Sciatic nerve (tissue), 2 donors: Measurements from ENCODE around the gene CABLES1. TPM values are rescaled to one million over a fixed set of nuclear protein-coding genes. Genes with fewer than 3 reads are reported as not detected.
A peak's percentile ranks its signal among the peaks of the same experiment; 100 is the strongest.
"Not testable (repeated sequence)": the region's sequence is repeated elsewhere in the genome, so short reads cannot be mapped to it uniquely, and the experiment has no call there.

Experiments
- ATAC-seq: fragments of 200-7000 bp; cut with Tn5 transposase; one replicate; pipeline ENCODE4 v1.9.1; 2020; ENCODE audit warnings: mild to moderate bottlenecking, moderate library complexity
- DNase-seq: peaks from one replicate; pipeline ENCODE4 v3.0.0-alpha.2; 2020; ENCODE audit warnings: low spot score
- intact Hi-C: fragments of 100-400 bp; cut with DNase I; formaldehyde crosslinking; loops from one replicate; pipeline ENCODE4 v1.14.2; 2022
- total RNA-seq: library from RNA; stranded (reverse); fragmentation: NEBNext Ultra II Directional; extraction: Animal tissue kit (Norgen Biotek cat#: 25700); gene quantifications from one replicate; pipeline ENCODE4 v1.2.1, GENCODE V29; 2021
- donor health status: DM: no; HTN: no; CAD: no.
- donor health status: DM: no; HTN: no; CAD: no.

CABLES1 gene
- total RNA-seq, 1 donor from 2014 or later, result 18.5 TPM

DNA sequence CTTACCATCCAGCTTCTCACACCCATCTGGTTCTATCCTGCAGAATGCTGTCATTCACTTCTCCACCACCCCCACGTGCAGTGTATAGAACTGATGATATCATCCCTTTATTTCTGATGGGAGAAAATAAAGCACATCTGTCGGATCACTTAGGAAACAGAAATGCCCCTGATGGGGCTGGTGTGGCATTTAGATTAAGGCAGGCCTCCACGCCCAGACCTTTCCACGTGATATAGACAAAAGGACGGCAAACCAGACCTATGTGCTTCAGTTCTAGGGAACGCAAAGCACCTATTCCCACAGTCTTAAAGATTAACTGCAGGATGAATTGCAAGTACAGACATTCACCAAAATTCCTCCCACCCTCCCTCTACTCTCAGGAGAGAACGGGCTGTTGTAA, 27.6 kb upstream of the CABLES1 start:
- intact Hi-C loops, result no loop called here
- peak; percentile 3 for DNase-seq
- ATAC-seq, result no peak

GRCh38 chr18:23108496-23108895, 26.8 kb upstream of the CABLES1 start:
- intact Hi-C loops, result no loop called here
- no peak for DNase-seq
- ATAC-seq, result no peak

DNA sequence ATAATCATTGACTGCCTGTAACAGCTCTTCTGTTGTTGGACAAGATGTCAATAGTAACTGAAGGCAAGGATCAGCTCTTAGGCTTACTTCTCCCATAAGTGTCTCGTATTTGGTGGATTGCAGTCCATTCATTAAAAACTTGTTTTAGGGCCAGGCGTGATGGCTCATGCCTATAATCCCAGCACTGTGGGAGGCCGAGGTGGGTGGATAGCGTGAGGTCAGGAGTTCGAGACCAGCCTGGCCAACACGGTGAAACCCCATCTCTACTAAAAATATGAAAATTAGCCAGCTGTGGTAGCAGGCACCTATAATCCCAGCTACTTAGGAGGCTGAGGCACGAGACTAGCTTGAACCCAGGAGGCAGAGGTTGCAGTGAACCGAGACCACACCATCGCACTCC, 26.1 kb upstream of the CABLES1 start:
- ATAC-seq, intact Hi-C loops: not testable (repeated sequence)

DNA sequence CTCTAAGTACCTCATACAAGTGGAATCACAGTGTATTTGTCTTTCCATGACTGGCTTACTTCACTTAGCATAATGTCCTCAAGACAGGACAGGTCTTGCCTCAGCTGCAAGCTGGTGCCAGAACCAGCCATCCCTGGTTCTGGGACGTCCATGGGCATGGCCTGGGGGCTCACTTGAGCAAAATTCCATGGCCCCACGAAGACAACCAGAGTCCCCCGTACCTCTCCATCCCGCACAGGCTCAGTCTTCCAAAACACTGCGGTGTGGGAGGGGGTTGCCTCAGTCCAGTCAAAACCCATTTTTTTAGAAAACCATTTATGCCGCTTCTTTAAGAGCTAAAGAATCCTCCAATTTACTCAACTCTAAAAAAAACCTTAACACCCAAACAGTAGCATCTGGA, 21.7 kb upstream of the CABLES1 start:
- intact Hi-C loops, result no loop called here
- ATAC-seq (no peak), DNase-seq (no peak)

More for the DNA sequence above, 26.1 kb upstream of the CABLES1 start:
- DNase-seq, result not testable (repeated sequence)

GRCh38 chr18:23114171-23114881, 21.0 kb upstream of the CABLES1 start:
- DNase-seq, result no peak
- intact Hi-C loops, result no loop called here
- peak; percentile 29 for ATAC-seq

GRCh38 chr18:23114911-23115310, 20.4 kb upstream of the CABLES1 start:
- DNase-seq (no peak), ATAC-seq (peak; percentile 70)
- intact Hi-C loops, result no loop called here

GRCh38 chr18:23115683-23116096, 19.6 kb upstream of the CABLES1 start:
- intact Hi-C loops, result no loop called here

GRCh38 chr18:23121133-23121532, 14.2 kb upstream of the CABLES1 start:
- intact Hi-C loops, result no loop called here
- DNase-seq (no peak), ATAC-seq (no peak)

More at GRCh38 chr18:23115683-23116096, 19.6 kb upstream of the CABLES1 start:
- DNase-seq, result no peak
- ATAC-seq, result no peak

DNA sequence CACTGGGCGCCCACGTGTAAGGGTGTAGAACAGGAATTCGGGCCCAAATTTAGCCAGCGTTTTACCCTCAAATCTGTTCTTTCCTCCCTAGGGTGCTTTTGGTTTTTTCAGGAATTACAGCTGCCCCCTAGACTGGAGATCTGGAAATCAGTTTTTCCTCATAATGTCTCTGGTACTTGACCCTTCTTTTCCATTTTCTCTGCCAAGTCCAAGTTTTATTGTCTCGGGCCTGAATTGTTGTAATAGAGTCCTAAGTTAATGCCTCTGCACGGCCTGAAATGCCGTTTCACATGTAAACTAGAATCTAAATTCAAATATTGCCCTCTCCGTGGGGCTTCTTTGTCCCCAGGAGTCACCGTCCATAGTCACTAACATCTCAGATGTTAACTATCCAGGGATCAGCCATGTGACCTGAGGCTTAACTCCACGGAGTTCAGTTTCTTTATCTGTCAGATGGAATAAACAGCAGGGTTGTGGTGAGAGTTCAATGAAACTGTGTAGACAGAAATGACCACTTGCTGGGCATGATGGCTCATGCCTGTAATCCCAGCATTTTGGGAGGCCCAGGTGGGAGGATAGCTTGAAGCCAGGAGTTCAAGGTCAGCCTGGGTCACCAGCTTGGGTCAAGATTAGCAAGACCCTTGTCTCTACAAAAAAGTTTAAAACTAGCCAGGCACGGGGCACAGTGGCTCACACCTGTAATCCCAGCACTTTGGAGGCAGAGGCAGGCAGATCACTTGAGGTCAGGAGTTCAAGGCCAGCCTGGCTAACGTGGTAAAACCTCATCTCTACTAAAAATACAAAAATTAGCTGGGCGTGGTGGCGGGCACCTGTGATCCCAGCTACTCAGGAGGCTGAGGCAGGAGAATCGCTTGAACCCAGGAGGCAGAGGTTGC, 12.7 kb upstream of the CABLES1 start:
- DNase-seq (peak; percentile 38), ATAC-seq (peak; percentile 46)
- intact Hi-C loops, result no loop called here

- intact Hi-C loops, result no loop called here
- peak; percentile 27 for DNase-seq
- peak; percentile 20 for ATAC-seq
Measured at GRCh38 chr18:23126376-23127056, 8.8 kb upstream of the CABLES1 start.

- intact Hi-C loops, result no loop called here
- ATAC-seq (no peak), DNase-seq (no peak)
Measured at GRCh38 chr18:23127090-23127489, 8.2 kb upstream of the CABLES1 start.

- intact Hi-C loops, result loop anchor here (2.0 to 10.0 kb wide), 3 partner anchors 105 to 283 kb away; no protein-coding TSS in a partner anchor
- ATAC-seq (no peak), DNase-seq (peak; percentile 27)
Measured at GRCh38 chr18:23129355-23130002, 5.8 kb upstream of the CABLES1 start.

DNA sequence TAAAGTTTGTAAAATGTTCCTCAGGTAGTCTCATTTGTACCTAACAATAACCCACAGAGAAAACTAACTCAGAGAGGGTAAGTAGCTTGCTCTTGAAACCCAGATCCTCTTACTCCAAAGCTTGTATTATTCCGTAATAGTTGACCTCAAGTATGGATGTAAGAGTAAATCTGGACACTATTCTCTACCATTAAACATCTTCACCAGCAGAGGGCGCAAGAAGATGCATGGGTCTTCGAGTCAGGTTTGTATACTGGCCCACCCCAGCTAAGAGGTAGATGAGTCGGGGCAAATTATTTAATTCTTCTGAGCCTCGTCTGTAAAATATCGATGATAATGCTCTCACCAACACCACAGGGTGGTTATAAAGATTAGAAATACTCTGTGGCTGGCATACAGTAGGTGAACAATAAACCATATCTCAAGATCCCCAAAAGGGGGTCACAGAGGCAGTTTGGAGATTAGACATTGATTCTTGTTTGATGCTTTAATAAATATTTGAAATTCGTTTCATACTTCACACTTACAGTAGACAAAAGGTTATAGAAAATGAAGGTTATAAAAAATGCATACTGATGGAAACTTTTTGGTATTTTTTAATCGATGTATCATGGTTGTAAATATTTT, 3.5 kb upstream of the CABLES1 start:
- no peak for DNase-seq
- intact Hi-C loops, result loop anchor here (10.0 kb wide), 2 partner anchors 103 to 243 kb away; no protein-coding TSS in a partner anchor
- peak; percentile 80 for ATAC-seq

DNA sequence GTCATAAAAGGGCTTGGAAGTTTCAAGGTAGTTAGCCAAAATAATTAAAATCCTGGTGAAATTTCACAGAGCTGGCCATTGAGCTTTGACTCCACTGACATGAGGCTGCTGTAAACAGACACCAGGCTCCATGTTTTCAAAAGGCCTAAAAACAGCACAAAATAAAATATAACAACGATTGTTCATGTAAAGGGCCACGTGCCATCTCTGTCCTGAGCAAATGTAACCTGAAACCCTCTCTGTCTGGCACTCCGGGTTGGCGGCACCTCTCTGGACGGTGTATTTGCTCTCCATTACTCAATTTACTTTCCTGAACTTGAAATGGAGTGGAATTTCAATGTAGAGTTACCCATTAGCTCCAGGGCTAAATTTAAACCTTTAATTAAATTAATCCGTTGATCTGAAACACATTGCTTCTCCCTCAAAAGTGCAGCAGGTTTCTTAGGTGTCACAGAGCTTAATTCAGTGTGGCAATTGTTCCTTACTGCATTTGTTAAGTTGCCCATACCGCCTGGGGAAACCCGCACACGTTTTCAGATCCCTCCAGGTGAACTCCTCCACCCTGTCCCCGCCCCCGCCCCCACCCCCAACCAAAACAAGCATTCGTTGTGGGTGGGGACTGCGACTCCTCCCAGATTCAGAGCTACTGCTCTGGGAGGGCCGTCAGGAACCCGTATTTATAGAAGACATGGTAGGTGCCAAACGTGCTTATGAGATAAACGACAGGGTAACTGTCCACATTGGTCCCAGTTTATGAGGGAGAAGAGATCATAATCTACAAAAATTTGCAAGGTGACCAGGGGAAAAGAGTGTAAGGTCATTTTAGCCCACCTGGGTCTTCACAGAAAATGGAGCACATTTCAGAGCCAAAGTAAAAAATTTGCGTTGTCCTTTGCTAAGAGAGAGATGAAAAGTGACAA, 1.2 kb upstream of the CABLES1 start:
- DNase-seq (no peak), ATAC-seq (no peak)
- intact Hi-C loops, result loop anchor here (10.0 kb wide), 2 partner anchors 101 to 241 kb away; no protein-coding TSS in a partner anchor

- no peak for ATAC-seq
- no peak for DNase-seq
- intact Hi-C loops, result loop anchor here (10.0 kb wide), 2 partner anchors 99 to 239 kb away; no protein-coding TSS in a partner anchor
Measured at GRCh38 chr18:23135550-23136325, 453 bp downstream of the CABLES1 start.

DNA sequence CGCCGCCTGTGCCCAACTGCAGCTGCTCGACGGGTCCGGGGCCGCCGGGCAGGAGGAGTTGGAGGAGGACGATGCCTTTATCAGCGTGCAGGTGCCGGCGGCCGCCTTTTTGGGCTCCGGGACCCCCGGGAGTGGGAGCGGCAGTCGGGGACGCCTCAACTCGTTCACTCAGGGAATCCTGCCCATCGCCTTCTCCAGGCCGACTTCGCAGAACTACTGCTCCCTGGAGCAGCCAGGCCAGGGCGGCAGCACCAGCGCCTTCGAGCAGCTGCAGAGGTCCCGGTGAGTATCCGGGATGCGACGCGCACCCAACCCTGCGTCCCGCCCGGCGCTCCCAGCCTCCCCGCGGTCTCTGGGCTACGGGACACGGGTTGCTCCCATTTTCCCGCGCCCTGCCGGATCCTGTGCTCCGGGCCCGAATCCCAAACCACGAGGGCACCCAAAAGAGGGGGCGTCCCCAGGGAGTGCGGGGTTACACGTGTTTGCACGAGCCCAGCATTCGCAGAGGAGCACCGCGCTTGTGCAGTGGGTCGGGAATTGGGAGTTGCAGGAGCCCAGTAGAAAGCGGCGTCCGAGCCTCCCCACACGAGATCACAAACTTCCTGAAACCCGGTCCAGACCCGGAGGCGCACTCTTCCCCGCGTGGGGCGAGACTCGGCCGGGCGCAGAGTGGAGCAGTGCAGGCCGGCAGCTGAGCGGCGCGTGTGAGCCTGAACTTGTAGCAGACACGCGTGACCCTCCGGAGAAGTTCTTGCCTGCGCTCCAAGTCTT, 1.2 kb downstream of the CABLES1 start:
- DNase-seq (peak; percentile 77), ATAC-seq (peak; percentile 79)
- intact Hi-C loops, result loop anchor here (10.0 kb wide), 2 partner anchors 98 to 238 kb away; no protein-coding TSS in a partner anchor
